GM21515 (cell line): ENCODE measurements around the gene ESF1.
"Not testable (repeated sequence)": the region's sequence is repeated elsewhere in the genome, so short reads cannot be mapped to it uniquely, and the experiment has no call there.

Experiments
- ATAC-seq: cut with Tn5 transposase; IDR thresholded peaks from one replicate; pipeline ENCODE4 v1.9.1; 2021; ENCODE audit not compliant: unreplicated experiment

ESF1 gene

DNA sequence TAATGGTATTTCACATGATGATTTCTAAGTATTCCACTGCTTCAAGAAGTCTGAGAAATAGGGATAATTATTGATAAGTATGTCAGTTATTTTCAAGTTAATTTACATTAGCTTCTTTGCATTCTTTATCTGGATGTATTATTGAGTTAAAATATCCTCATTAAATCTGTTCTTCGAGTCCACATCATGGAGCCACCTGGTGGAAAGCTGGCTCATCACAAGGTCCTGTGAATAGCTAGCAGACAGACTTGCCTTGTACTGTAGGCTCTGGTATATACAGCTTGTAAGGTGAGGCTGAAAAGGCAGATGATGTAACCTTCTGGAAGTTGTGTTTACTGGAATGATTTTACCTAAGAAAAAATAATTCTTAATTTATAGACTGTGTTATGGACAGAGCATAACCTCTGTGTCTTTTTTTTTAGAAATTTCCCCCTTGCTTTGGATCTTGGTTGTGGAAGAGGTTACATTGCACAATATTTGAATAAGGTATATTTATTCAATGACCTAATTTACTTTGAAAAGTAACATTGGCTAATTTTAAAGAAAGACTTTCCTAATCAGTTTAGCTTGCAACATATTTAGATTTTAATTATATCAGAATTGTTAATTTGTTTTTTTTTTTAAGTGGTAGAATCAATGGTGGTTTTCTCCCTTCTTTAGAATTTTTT, 3.6 kb upstream of the ESF1 start:
- ATAC-seq: peak; percentile 37

DNA sequence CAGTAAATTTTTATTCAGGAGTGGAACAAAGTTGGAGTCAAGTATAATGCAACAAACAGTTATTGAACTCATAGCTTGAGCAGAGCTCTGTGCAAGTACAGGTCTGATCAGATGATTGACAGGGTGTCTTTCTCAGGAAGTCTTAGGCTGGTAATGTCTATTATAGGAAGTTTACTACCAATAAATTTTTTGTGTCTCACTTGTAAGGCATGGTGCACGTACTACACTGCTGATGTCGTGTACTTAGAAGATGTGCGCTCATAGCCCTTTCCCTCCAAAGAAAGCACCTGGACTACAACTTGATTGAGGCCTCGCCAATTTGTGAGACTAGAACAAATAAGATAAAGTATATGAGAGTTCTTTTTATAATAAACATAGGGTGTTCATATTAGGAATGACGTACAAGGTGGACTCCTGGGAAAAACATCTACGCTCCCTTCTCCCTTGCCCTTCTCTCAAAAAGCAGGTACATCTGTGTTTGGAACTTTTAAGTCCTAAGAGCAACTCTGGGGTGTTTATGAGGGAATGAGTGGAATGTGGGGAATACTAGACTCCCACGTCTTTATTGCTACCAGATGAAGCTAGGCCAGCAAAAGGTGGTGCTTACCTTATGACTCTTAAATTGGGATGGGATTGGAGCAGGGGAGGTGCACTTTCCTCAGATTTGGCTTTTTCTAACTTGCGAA, 1.6 kb upstream of the ESF1 start:
- no peak for ATAC-seq

DNA sequence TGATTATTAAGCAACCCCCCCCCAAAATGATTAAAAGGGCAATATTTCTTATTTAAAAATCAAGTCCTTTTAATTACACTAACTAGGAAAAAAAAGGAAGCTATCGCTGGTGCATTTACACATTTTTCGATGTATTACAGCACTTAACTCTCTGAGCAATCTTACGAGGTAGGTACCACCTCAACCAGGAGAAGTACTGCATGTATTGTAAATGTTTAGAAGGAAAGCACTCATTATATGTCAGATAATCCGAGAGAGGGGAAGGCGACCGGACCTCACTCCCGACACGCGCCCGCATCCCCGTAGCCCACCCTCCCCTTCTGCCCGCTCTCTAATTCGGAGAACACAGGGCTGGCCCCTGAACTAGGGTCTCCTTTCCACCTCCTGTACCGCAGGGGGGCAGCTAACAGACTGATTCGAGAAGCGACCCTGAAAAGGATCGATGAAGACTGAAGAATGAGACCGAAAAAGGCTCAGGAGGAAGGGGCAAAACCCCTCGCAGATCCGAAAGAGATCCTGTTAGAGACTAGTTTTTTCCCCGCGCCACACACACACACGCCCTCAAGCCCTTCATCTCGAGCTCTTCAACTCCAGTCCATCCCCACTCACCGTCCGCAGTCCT, 337 bp downstream of the ESF1 start:
- peak; percentile 11 for ATAC-seq

DNA sequence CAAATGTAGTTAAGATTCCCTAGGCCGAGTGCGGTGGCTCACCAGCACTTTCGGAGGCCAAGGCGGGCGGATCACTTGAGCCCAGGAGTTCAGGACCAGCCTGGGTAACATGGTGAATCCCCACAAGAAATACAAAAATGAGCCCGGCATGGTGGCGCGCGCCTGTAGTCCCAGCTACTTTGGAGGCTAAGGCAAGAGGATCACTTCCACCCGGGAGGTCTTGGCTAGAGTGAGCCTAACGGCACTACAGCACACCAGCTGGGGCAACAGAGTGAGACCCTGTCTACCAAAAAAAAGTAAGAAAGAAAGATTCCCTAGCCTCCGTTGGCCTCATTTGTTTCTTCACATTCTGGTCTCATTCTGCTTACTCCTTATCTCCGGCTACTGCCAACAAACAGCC, 1.2 kb downstream of the ESF1 start:
- no peak for ATAC-seq

DNA sequence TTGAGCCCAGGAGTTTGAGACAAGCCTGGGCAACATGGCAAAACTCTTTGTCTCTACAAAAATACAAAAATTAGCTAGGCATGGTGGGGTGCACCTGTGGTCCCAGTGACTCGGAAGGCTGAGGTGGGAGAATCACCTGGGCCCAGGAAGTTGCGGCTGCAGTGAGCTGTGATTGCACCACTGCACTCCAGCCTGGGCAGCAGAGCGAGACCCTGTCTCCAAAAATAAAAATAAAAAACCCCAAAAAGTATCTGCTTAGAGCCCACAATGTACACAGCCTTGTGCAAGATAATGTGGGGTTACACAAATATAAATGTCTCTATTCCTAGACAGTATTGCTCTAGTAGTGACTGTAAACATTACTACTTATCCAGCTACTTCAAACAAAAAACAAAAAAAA, 5.9 kb downstream of the ESF1 start:
- ATAC-seq: peak; percentile 58

DNA sequence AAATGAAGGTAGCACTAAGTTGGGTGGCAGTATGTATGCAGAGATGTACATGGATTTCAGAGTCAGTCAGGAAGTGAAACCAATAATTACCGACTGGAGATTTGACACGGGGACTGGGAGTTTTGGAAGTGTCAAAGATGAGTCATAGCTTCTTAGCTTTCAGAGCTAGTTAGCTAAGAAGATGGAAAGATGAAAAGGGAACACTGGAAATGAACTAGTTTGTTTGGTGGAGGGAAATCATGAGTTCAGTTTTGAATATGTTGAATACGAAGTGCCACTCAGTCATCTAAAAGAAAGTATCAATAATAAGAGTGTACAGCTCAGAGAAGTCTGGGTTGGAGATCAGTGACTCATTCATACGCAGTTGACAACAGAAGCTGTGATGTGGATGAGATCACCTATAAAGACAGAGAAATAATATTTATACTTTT, 7.5 kb downstream of the ESF1 start:
- no peak for ATAC-seq

DNA sequence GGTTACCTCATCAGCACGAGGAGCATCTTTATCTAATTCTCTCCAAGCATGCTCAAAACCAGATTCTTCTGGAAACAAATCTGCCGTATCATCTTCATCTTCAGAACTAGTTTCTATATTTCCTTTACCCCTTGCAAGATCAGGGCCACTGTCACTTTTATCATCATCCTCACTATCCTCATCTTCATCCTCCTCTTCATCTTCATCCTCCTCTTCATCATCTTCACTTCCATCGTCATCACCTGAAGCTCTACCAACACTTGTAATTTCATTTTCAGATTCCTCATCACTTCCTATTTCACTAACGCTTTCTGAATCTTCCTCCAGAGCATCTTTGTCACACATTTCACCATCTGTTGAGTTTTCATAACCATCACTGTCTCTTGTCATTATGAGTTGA, 8.9 kb downstream of the ESF1 start:
- ATAC-seq: no peak

DNA sequence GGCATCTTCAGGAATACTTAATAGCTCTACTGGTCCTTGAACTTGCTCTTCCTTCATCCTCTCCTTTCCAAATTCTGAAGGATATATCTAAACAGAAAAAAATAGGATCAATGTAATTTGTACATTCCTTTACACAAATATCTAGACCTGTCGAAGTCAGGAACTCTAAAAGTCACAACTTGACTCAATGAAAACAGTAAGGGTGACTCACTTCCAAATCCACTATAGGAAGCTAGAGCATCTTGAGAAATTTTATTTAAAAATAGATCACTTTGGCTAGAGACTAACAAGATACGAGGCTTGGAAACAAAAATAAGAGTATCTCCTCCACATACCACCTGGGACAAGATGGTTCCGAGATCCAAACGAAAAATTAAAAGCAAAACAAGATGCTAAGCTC, 12.2 kb downstream of the ESF1 start:
- no peak for ATAC-seq

DNA sequence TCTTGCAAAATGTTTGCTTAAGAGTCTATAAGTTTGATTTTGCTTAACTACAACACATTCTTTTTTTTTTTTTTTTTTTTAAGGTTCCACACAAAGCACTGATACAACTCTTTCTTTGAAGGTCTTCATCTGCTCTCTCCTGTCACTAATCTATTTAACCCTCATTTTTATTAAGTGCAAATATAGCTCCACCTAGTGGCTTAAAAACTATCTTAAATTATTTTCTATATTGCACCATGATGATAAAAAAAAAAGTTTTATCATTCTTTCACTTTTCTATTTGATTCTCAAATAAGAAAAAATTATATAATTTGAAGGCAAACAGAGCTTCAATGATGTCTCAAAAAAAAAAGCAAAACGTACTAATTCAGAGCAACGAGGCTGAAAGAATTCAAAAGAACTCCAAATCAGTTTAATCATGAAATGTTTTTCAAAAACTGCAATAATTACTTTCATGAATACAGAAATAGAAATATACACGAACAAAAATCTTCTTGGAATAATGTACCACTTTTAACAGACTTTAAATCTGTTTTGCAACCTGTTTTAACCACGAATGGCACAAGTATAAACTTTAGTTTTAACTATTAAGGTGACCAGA, 12.8 kb downstream of the ESF1 start:
- no peak for ATAC-seq

DNA sequence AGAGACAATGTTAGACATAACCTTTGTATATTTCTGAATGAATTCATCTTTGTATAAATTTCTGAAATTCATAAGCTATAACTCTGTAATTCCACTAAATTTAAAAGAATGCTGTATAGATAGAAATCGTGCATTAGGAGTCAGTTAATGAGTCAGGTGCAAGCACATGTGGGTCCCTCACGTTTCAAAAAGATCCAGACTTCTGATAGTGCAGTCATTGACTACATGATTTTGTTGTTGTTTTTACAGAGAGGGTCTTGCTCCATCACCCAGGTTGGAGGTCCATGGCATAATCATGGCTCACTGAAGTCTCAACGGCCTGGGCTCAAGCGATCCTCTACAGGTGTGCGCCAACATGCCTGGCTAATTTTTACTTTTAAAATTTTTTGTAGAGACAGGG, 14.6 kb downstream of the ESF1 start:
- no peak for ATAC-seq

DNA sequence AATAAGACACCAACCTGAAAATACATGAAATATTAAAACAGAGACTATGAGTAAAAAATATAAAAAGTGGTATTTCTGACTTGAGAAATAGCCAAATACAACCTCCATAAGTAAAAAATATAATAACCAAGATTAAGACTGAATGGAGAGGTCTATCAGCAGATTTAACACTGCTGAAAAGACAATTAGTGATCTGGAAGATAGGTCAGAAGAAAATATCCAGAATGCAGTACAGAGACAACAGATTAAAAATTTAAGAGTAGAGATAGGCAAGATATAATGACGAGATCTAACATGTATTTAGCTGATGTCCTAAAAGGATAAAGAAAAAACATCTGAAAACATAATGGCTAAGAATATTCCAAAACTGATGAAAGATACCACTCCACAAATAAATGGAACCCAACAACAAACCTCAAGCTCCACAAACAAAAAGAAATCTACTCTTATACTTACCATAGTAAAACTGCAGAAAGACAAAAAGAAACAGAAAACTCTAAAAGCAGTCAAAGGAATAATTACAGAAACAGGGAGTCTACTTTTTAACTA, 18.8 kb downstream of the ESF1 start:
- ATAC-seq: no peak

DNA sequence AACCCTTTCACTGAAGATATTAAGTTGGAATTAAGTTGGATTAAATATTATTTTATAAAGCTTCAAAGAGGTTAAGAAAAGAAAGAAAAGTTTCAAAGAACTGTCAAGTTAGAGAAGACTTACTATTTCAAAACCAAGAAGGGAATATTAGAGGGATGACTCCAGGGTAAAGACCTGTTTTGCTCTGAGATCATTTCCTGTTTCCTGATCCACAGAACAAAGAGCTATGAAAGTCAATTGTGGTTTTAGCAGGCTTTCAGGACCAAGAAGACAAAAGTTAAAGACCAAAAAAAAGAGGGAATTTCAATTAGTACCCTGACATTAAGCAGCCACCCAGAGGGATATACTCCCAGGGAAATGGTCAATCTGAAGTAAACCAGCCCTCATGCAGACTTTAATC, 19.4 kb downstream of the ESF1 start:
- no peak for ATAC-seq

DNA sequence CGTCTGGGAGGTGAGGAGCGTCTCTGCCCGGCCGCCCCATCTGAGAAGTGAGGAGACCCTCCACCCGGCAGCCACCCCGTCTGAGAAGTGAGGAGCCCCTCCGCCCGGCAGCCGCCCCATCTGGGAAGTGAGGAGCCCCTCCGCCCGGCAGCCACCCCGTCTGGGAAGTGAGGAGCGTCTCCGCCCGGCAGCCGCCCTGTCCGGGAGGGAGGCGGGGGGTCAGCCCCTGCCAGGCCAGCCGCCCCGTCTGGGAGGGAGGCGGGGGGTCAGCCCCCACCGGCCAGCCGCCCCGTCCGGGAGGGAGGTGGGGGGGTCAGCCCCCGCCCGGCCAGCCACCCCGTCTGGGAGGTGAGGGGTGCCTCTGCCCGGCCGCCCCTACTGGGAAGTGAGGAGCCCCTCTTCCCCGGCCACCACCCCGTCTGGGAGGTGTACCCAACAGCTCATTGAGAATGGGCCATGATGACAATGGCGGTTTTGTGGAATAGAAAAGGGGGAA, 24.2 kb downstream of the ESF1 start:
- not testable (repeated sequence) for ATAC-seq

DNA sequence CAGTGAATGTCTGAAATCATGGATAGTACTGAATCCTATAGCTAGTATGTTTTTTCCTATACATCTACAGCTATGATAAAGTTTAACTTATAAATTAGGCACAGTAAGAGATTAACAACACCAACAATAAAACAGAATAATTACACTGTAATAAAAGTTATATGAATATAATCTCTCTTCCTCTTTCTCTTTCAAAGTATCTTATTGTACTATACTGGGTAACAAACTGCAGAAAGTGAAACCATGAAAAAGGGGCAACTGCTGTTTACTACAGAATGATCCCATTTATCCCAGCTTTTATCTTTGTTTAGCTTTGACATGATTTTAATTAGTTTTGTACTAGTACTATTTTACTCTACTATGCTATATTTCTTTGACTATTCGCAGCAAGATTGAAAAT, 25.8 kb downstream of the ESF1 start:
- no peak for ATAC-seq

DNA sequence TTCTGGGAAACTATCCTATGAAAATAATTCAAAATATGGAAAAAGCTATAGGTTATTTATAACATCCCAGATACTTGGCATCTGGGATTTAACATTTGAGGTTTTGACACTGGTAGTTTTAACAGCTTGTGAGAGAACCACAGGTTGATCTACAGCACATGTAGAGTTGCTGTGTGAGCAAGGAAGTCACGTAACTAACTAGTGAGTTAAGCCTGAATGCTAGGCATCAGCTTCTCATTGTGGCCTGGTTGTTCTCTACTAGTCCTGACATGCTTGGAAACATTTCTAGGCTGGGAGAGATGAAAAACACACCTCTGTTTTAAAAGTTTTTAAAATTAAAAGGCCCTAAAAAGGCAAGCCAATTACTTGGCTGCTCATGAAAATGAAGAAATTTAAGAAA, 28.2 kb downstream of the ESF1 start:
- ATAC-seq: no peak

DNA sequence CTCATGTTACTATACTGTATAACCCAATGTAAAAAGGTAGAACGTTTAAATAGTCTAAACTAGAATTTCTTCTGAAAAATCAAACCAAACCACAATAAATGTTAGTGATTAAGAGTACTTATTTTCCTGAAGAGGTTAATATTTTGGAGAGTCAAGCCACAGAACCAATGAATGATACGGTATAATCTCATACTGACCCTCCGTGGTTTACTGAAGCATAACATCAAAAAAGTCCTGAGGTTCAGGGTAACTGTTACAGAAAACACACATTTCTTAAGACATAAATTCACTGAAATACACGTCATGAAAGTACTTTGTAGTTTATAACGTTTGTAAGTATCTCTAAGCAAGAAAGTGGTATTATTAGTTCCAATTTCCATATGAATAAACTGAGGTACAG, 28.9 kb downstream of the ESF1 start:
- no peak for ATAC-seq

DNA sequence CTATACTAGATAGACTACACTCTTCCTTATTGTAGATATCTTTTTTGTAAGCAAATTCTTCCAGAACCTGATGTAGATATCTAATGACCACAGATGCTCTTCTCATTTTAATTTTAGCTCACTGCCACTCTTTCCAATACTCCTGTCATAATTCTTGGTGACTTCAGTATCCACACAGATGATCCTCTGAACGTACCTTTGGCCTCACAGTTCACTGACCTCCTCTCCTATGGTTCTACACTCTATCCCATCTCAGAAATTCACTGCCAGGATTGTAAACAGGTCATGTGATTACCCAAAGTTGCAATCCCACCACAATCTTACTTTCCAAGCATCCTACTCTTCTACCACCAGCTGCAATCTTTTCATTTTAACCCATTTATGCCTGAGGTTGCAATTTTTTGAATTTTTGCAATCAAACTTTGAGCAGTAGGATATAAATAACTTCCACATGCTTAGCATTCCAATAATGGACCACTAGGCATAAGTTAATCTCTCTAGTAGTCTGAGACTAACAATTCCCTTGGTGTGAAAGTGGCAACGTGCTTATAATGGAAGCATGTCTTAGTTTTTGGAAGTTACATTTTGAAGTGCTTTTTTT, 31.2 kb downstream of the ESF1 start:
- ATAC-seq: no peak

DNA sequence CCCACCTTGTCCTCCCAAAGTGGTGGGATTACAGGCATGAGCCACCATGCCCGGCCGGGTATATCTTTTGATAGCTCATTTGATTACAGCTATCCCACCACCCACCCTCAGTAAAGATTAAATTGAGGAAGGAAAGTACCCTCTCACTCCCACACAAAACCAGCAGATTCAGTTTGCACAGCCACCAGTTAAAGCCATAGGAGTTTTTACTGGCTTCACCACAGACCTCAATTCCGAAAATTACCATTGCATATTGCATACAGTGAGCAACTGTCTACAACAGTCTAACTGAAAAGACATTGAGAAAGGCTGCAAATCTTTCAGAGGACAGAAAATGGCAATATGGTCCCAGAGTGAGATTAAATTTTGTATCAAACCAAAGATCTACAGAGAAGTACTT, 34.9 kb downstream of the ESF1 start:
- ATAC-seq: no peak

DNA sequence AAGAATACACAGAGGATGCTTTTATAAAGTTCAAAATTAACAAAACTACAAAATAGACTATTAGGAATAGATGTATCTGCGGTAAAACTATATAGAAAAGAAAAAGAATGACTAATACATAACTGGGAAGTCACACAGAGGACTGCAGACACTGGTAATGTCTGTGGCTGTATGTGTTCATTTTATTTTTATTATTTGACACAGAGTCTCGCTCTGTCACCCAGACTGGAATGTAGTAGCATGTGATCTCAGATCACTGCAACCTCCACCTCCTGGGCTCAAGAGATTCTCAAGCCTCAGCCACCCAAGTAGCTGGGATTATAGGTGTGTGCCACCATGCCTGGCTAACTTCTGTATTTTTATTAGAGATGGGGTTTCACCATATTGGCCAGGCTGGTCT, 38.9 kb downstream of the ESF1 start:
- no peak for ATAC-seq

DNA sequence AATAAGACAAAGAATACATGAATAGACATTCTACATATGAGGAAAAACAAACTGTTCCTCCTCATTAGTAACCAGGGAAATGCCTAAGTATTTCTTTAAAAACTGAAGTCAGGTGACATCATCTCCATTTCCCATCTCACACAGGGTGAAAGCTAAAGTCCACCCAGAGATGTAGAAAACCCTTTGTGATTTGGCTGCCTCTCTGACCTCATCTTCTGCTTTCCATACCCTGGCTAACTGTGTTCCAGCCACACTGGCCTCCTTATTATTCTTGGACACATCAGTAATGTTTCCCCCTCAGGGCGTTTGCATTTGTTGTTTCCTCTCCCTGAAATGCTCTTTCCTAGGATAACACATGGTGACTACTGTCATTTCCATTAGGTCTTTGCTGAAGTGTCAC, 40.4 kb downstream of the ESF1 start:
- no peak for ATAC-seq

DNA sequence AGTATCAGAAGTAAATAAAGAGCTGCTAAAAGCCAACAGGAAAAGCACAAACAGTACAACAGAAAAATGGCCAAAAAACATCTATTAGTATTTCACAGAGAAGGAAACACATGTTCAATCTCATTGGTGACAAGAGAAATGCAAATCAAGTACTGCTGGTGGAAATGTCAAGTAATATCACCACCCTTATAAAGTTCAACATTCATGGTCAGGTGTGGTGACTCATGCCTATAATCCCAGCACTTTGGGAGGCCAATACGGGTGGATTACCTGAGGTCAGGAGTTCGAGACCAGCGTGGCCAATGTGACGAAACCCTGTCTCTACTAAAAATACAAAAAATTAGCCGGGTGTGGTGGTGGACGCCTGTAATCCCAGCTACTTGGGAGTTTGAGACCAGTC, 42.8 kb downstream of the ESF1 start:
- ATAC-seq: no peak
